ENCODE data around the gene C20orf141.

The C20orf141 gene

GRCh38 chr20:2837221-2837960, 22.6 kb downstream of the C20orf141 start:
- Histone ChIP-seq H3K27ac (ENCODE audit: insufficient read depth, low read depth, low read length, poor library complexity, severe bottlenecking) (no peak overlapping the region), H3K9me3 (ENCODE audit: control insufficient read depth, low read length) (no peaks in the 10 kb centered on the region), H3K27me3 (ENCODE audit: control insufficient read depth, insufficient read depth, low read length, poor library complexity, severe bottlenecking) (no peaks in the 10 kb centered on the region), H3K4me1 (ENCODE audit: control insufficient read depth, insufficient read depth, low read length) (no peaks in the 10 kb centered on the region), H3K36me3 (ENCODE audit: control insufficient read depth, insufficient read depth, low read length) (no peaks in the 10 kb centered on the region), H3K4me3 (ENCODE audit: insufficient read depth, low read depth, low read length) (no peak overlapping the region)
- WGBS, 2 experiments, result 93 to 95% methylated on average over 5 to 6 of the region's 6 CpGs

GRCh38 chr20:2838170-2838797, 23.5 kb downstream of the C20orf141 start:
- Histone ChIP-seq H3K4me3 (ENCODE audit: insufficient read depth, low read depth, low read length) (no peak overlapping the region), H3K36me3 (ENCODE audit: control insufficient read depth, insufficient read depth, low read length) (no peaks in the 10 kb centered on the region), H3K9me3 (ENCODE audit: control insufficient read depth, low read length) (no peaks in the 10 kb centered on the region), H3K4me1 (ENCODE audit: control insufficient read depth, insufficient read depth, low read length) (no peaks in the 10 kb centered on the region), H3K27me3 (ENCODE audit: control insufficient read depth, insufficient read depth, low read length, poor library complexity, severe bottlenecking) (no peaks in the 10 kb centered on the region), H3K27ac (ENCODE audit: insufficient read depth, low read depth, low read length, poor library complexity, severe bottlenecking) (no peak overlapping the region)
- 95 to 96% methylated on average over 19 of the region's 19 CpGs for WGBS, 2 experiments

- Histone ChIP-seq H3K27me3 (ENCODE audit: control insufficient read depth, insufficient read depth, low read length, poor library complexity, severe bottlenecking) (no peaks in the 10 kb centered on the region), H3K4me3 (ENCODE audit: insufficient read depth, low read depth, low read length) (no peak overlapping the region), H3K9me3 (ENCODE audit: control insufficient read depth, low read length) (no peaks in the 10 kb centered on the region), H3K27ac (ENCODE audit: insufficient read depth, low read depth, low read length, poor library complexity, severe bottlenecking) (no peak overlapping the region), H3K4me1 (ENCODE audit: control insufficient read depth, insufficient read depth, low read length) (no peaks in the 10 kb centered on the region), H3K36me3 (ENCODE audit: control insufficient read depth, insufficient read depth, low read length) (no peaks in the 10 kb centered on the region)
- 96% methylated on average over 15 of the region's 15 CpGs for WGBS, 2 experiments
Measured at GRCh38 chr20:2838847-2839671, 24.3 kb downstream of the C20orf141 start.

GRCh38 chr20:2839732-2840137, 24.9 kb downstream of the C20orf141 start:
- Histone ChIP-seq H3K4me1 (ENCODE audit: control insufficient read depth, insufficient read depth, low read length) (no peaks in the 10 kb centered on the region), H3K9me3 (ENCODE audit: control insufficient read depth, low read length) (no peaks in the 10 kb centered on the region), H3K36me3 (ENCODE audit: control insufficient read depth, insufficient read depth, low read length) (no peaks in the 10 kb centered on the region), H3K4me3 (ENCODE audit: insufficient read depth, low read depth, low read length) (peak overlapping the region; percentile 78), H3K27ac (ENCODE audit: insufficient read depth, low read depth, low read length, poor library complexity, severe bottlenecking) (no peak overlapping the region), H3K27me3 (ENCODE audit: control insufficient read depth, insufficient read depth, low read length, poor library complexity, severe bottlenecking) (no peaks in the 10 kb centered on the region)
- WGBS, 2 experiments, result 93 to 94% methylated on average over 21 of the region's 21 CpGs

GRCh38 chr20:2840138-2840966, 25.6 kb downstream of the C20orf141 start, which contains the start of the genes PCED1A and VPS16:
PCED1A (minus strand) TSS chr20:2840655; CDS start chr20:2839912, 743 bp downstream.
VPS16 (plus strand) TSS chr20:2840745; CDS start chr20:2840775, 30 bp downstream.
- Histone ChIP-seq H3K4me3 (ENCODE audit: insufficient read depth, low read depth, low read length) (peak within 1 kb of the TSS; percentile 78), H3K36me3 (ENCODE audit: control insufficient read depth, insufficient read depth, low read length) (no peaks in the 10 kb centered on the region), H3K4me1 (ENCODE audit: control insufficient read depth, insufficient read depth, low read length) (no peaks in the 10 kb centered on the region), H3K27ac (ENCODE audit: insufficient read depth, low read depth, low read length, poor library complexity, severe bottlenecking) (no peak within 1 kb of the TSS), H3K9me3 (ENCODE audit: control insufficient read depth, low read length) (no peaks in the 10 kb centered on the region), H3K27me3 (ENCODE audit: control insufficient read depth, insufficient read depth, low read length, poor library complexity, severe bottlenecking) (no peaks in the 10 kb centered on the region)
- WGBS, 2 experiments, result 23 to 24% methylated on average over 98 of the region's 98 CpGs

GRCh38 chr20:2840967-2841531, 26.3 kb downstream of the C20orf141 start:
- no peaks in the 10 kb centered on the region for H3K9me3 ChIP-seq (ENCODE audit: control insufficient read depth, low read length)
- no peak overlapping the region for H3K27ac ChIP-seq (ENCODE audit: insufficient read depth, low read depth, low read length, poor library complexity, severe bottlenecking)
- no peaks in the 10 kb centered on the region for H3K27me3 ChIP-seq (ENCODE audit: control insufficient read depth, insufficient read depth, low read length, poor library complexity, severe bottlenecking)
- no peaks in the 10 kb centered on the region for H3K36me3 ChIP-seq (ENCODE audit: control insufficient read depth, insufficient read depth, low read length)
- 7 to 8% methylated on average over 33 of the region's 33 CpGs for WGBS, 2 experiments
- no peaks in the 10 kb centered on the region for H3K4me1 ChIP-seq (ENCODE audit: control insufficient read depth, insufficient read depth, low read length)
- H3K4me3 ChIP-seq (ENCODE audit: insufficient read depth, low read depth, low read length), result peak overlapping the region; percentile 78

- no peaks in the 10 kb centered on the region for H3K9me3 ChIP-seq (ENCODE audit: control insufficient read depth, low read length)
- H3K4me1 ChIP-seq (ENCODE audit: control insufficient read depth, insufficient read depth, low read length), result no peaks in the 10 kb centered on the region
- H3K27me3 ChIP-seq (ENCODE audit: control insufficient read depth, insufficient read depth, low read length, poor library complexity, severe bottlenecking), result no peaks in the 10 kb centered on the region
- H3K36me3 ChIP-seq (ENCODE audit: control insufficient read depth, insufficient read depth, low read length), result no peaks in the 10 kb centered on the region
- WGBS, 2 experiments, result 80 to 97% methylated on average over 1 to 2 of the region's 2 CpGs
- H3K4me3 ChIP-seq (ENCODE audit: insufficient read depth, low read depth, low read length), result no peak overlapping the region
- H3K27ac ChIP-seq (ENCODE audit: insufficient read depth, low read depth, low read length, poor library complexity, severe bottlenecking), result no peak overlapping the region
Measured at GRCh38 chr20:2845607-2846006, 30.8 kb downstream of the C20orf141 start.

- 92 to 94% methylated on average over 5 of the region's 5 CpGs for WGBS, 2 experiments
- Histone ChIP-seq H3K27ac (ENCODE audit: insufficient read depth, low read depth, low read length, poor library complexity, severe bottlenecking) (no peak overlapping the region), H3K36me3 (ENCODE audit: control insufficient read depth, insufficient read depth, low read length) (no peaks in the 10 kb centered on the region), H3K9me3 (ENCODE audit: control insufficient read depth, low read length) (no peaks in the 10 kb centered on the region), H3K4me1 (ENCODE audit: control insufficient read depth, insufficient read depth, low read length) (no peaks in the 10 kb centered on the region), H3K4me3 (ENCODE audit: insufficient read depth, low read depth, low read length) (no peak overlapping the region), H3K27me3 (ENCODE audit: control insufficient read depth, insufficient read depth, low read length, poor library complexity, severe bottlenecking) (no peaks in the 10 kb centered on the region)
Measured at GRCh38 chr20:2846698-2847097, 31.9 kb downstream of the C20orf141 start.

- no peak overlapping the region for H3K27ac ChIP-seq (ENCODE audit: insufficient read depth, low read depth, low read length, poor library complexity, severe bottlenecking)
- H3K4me3 ChIP-seq (ENCODE audit: insufficient read depth, low read depth, low read length), result no peak overlapping the region
- WGBS, 2 experiments, result 89 to 91% methylated on average over 4 of the region's 4 CpGs
- H3K36me3 ChIP-seq (ENCODE audit: control insufficient read depth, insufficient read depth, low read length), result no peaks in the 10 kb centered on the region
- H3K9me3 ChIP-seq (ENCODE audit: control insufficient read depth, low read length), result no peaks in the 10 kb centered on the region
- no peaks in the 10 kb centered on the region for H3K27me3 ChIP-seq (ENCODE audit: control insufficient read depth, insufficient read depth, low read length, poor library complexity, severe bottlenecking)
- H3K4me1 ChIP-seq (ENCODE audit: control insufficient read depth, insufficient read depth, low read length), result no peaks in the 10 kb centered on the region
Measured at GRCh38 chr20:2847802-2848201, 33.0 kb downstream of the C20orf141 start.

All from ectodermal cell (in vitro differentiated cells).